ENCODE measurements around the gene AMN1. TPM values are rescaled to one million over a fixed set of nuclear protein-coding genes. Genes with fewer than 3 reads are reported as not detected.

The AMN1 gene
- total RNA-seq, 4 donors from 2014 or later: 6.5 to 10.5 (median 9.4) TPM

DNA sequence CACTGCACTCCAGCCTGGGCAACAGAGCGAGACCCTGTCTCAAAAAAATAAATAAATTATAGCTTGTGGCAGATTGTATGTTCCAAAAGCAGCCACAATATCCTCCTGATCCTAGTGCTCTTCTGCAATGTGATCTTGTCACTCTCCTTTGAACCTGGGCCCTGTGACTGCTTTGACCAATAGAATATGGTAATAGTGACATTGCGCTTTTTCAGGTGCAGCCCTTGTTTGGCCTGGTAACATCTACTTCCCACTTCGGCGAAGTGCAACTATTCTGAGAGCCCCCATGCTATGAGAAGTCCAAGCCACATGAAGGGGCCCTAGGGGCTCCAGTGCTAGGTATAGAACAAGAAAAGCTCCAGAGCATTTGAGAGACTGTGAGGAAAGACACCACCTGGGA, 106.8 kb downstream of the AMN1 start:
- WGBS, 2 donors: 87 to 95% methylated on average over 4 of the region's 4 CpGs
- Histone ChIP-seq H3K36me3 (no peaks in the 10 kb centered on the region), H3K27ac (no peak overlapping the region), H3K27me3 (no peaks in the 10 kb centered on the region), H3K4me1 (no peaks in the 10 kb centered on the region), H3K4me3 (no peak overlapping the region), H3K9me3 (no peaks in the 10 kb centered on the region)
- TF ChIP-seq, protein P1, sequence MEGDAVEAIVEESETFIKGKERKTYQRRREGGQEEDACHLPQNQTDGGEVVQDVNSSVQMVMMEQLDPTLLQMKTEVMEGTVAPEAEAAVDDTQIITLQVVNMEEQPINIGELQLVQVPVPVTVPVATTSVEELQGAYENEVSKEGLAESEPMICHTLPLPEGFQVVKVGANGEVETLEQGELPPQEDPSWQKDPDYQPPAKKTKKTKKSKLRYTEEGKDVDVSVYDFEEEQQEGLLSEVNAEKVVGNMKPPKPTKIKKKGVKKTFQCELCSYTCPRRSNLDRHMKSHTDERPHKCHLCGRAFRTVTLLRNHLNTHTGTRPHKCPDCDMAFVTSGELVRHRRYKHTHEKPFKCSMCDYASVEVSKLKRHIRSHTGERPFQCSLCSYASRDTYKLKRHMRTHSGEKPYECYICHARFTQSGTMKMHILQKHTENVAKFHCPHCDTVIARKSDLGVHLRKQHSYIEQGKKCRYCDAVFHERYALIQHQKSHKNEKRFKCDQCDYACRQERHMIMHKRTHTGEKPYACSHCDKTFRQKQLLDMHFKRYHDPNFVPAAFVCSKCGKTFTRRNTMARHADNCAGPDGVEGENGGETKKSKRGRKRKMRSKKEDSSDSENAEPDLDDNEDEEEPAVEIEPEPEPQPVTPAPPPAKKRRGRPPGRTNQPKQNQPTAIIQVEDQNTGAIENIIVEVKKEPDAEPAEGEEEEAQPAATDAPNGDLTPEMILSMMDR (IDR thresholded peaks at IDR 0.05): no peak
- TF ChIP-seq POLR2A (IDR thresholded peaks at IDR 0.05): no peak
- TF ChIP-seq EP300 (IDR thresholded peaks at IDR 0.05): no peak
- no peak for DNase-seq (ENCODE audit: low spot score in 2 of 2)

Small RNA genes lying within 50 kb of the gene (small RNA-seq; reads per million reads assigned to genes)
- gene AC023157.2: not detected

Other genes with a start within 250 kb of the AMN1 start
- 10 to 100 TPM; 22.6 to 55.7 (median 42.8) TPM for gene DENND5B, start 137.9 kb downstream of the AMN1 start, total RNA-seq
- 1 to 10 TPM; 1.6 to 7.9 (median 2.9) TPM for gene ETFBKMT, start 69.3 kb downstream of the AMN1 start, total RNA-seq
- 10 to 100 TPM; 39.6 to 51.1 (median 46.2) TPM for gene RESF1, start 230.4 kb upstream of the AMN1 start, total RNA-seq

Data from tibial nerve (tissue), 4 donors.